Loucy (cell line): ENCODE data around the gene NSMCE1.

Experiments used
- H2AFZ ChIP-seq: fragments of 200-600 bp; sonication (generic); 2 replicates; pipeline ENCODE4 v1.6.0; 2016; ENCODE audit warnings: antibody characterized with exemption, mild to moderate bottlenecking, low read length, moderate library complexity
- H3F3A ChIP-seq: fragments of 200-600 bp; 2 replicates; pipeline ENCODE4 v1.6.0; 2016; ENCODE audit warnings: antibody characterized with exemption, low read depth, mild to moderate bottlenecking
- H3K27me3 ChIP-seq: fragments of 200-600 bp; sonication (generic); 2 replicates; pipeline ENCODE4 v1.6.1; 2014; ENCODE audit warnings: low read length, mild to moderate bottlenecking; ENCODE audit not compliant: insufficient read depth, poor library complexity, severe bottlenecking
- H3K36me3 ChIP-seq: fragments of 200-600 bp; sonication (generic); 2 replicates; pipeline ENCODE4 v1.6.1; 2016; ENCODE audit warnings: low read length; ENCODE audit not compliant: insufficient read depth
- H3K4me1 ChIP-seq: fragments of 200-600 bp; sonication (generic); 2 replicates; pipeline ENCODE4 v1.5.1; 2014; ENCODE audit warnings: low read length, mild to moderate bottlenecking; ENCODE audit not compliant: insufficient read depth, poor library complexity, severe bottlenecking
- H3K4me2 ChIP-seq: fragments of 200-600 bp; sonication (generic); 2 replicates; pipeline ENCODE4 v1.6.0; 2014; ENCODE audit warnings: antibody characterized with exemption, low read length, low read depth, mild to moderate bottlenecking; ENCODE audit not compliant: poor library complexity, severe bottlenecking
- H3K4me3 ChIP-seq: fragments of 200-600 bp; sonication (generic); 2 replicates; pipeline ENCODE4 v1.5.1; 2014; ENCODE audit warnings: low read length, mild to moderate bottlenecking, mixed read lengths; ENCODE audit not compliant: poor library complexity, severe bottlenecking
- H3K79me2 ChIP-seq: fragments of 200-600 bp; sonication (generic); 2 replicates; pipeline ENCODE4 v1.6.1; 2014; ENCODE audit warnings: low read length; ENCODE audit not compliant: insufficient read depth
- H3K9ac ChIP-seq: fragments of 200-600 bp; sonication (generic); 2 replicates; pipeline ENCODE4 v1.6.0; 2014; ENCODE audit warnings: mild to moderate bottlenecking, low read depth, low read length, moderate library complexity; ENCODE audit not compliant: poor library complexity, severe bottlenecking
- H3K9me2 ChIP-seq: fragments of 200-600 bp; sonication (generic); replicated peaks from 2 replicates; pipeline ENCODE4 v1.6.1; 2016; ENCODE audit warnings: low read depth, low read length, mixed read lengths
- H3K9me3 ChIP-seq: fragments of 200-600 bp; sonication (generic); 2 replicates; pipeline ENCODE4 v1.6.1; 2014; ENCODE audit warnings: mild to moderate bottlenecking, antibody characterized with exemption, low read length, low read depth; ENCODE audit not compliant: insufficient read depth
- H4K20me1 ChIP-seq: fragments of 200-600 bp; sonication (generic); 2 replicates; pipeline ENCODE4 v1.6.0; 2014; ENCODE audit warnings: antibody characterized with exemption, low read length, mild to moderate bottlenecking; ENCODE audit not compliant: insufficient read depth, poor library complexity, severe bottlenecking
- CTCF ChIP-seq: fragments of 200-600 bp; sonication (generic); conservative IDR thresholded peaks from 2 replicates; pipeline ENCODE4 v1.5.1; 2014; ENCODE audit warnings: mild to moderate bottlenecking, antibody characterized with exemption, low read length
- EZH2phosphoT487 ChIP-seq: fragments of 200-600 bp; IDR thresholded peaks from 2 replicates; pipeline ENCODE4 v1.6.1; 2018; ENCODE audit warnings: antibody characterized with exemption, mild to moderate bottlenecking, moderate library complexity, borderline replicate concordance

Gene NSMCE1

GRCh38 chr16:27240948-27241531, 27.5 kb downstream of the NSMCE1 start:
- H3K9ac ChIP-seq, result no peak overlapping the region
- H3K79me2 ChIP-seq, result no peaks in the 10 kb centered on the region
- H3K27me3 ChIP-seq, result no peaks in the 10 kb centered on the region
- H3K9me3 ChIP-seq, result no peaks in the 10 kb centered on the region
- H3F3A ChIP-seq, result peaks cover 3% of the 10 kb centered on the region; the same call in 1 of the 2 replicates
- no peak overlapping the region for H2AFZ ChIP-seq
- H3K4me2 ChIP-seq, result no peak overlapping the region
- H3K4me1 ChIP-seq, result peaks cover 33% of the 10 kb centered on the region
- H4K20me1 ChIP-seq, result no peaks in the 10 kb centered on the region
- H3K36me3 ChIP-seq, result no peaks in the 10 kb centered on the region
- TF ChIP-seq CTCF (no peak), EZH2phosphoT487 (no peak)
- H3K4me3 ChIP-seq, result no peak overlapping the region
- H3K9me2 ChIP-seq, result no peaks in the 10 kb centered on the region

GRCh38 chr16:27239906-27240655, 28.5 kb downstream of the NSMCE1 start:
- Histone ChIP-seq H3K79me2 (no peaks in the 10 kb centered on the region), H3K27me3 (no peaks in the 10 kb centered on the region), H3F3A (peaks cover 3% of the 10 kb centered on the region; the same call in 1 of the 2 replicates), H3K9me2 (no peaks in the 10 kb centered on the region), H2AFZ (no peak overlapping the region), H3K4me2 (no peak overlapping the region), H3K4me3 (no peak overlapping the region), H3K9ac (no peak overlapping the region), H3K9me3 (no peaks in the 10 kb centered on the region), H3K4me1 (peaks cover 43% of the 10 kb centered on the region), H3K36me3 (no peaks in the 10 kb centered on the region), H4K20me1 (no peaks in the 10 kb centered on the region)
- TF ChIP-seq CTCF (no peak), EZH2phosphoT487 (no peak)

GRCh38 chr16:27239026-27239425, 29.5 kb downstream of the NSMCE1 start:
- peaks cover 7% of the 10 kb centered on the region; the same call in 1 of the 2 replicates for H3F3A ChIP-seq
- no peak for TF ChIP-seq EZH2phosphoT487
- TF ChIP-seq CTCF, result no peak
- no peaks in the 10 kb centered on the region for H3K27me3 ChIP-seq
- no peak overlapping the region for H2AFZ ChIP-seq
- no peaks in the 10 kb centered on the region for H4K20me1 ChIP-seq
- peaks cover 52% of the 10 kb centered on the region for H3K4me1 ChIP-seq
- no peaks in the 10 kb centered on the region for H3K9me2 ChIP-seq
- H3K36me3 ChIP-seq, result no peaks in the 10 kb centered on the region
- H3K9me3 ChIP-seq, result no peaks in the 10 kb centered on the region
- H3K9ac ChIP-seq, result no peak overlapping the region
- no peak overlapping the region for H3K4me2 ChIP-seq
- H3K4me3 ChIP-seq, result no peak overlapping the region
- H3K79me2 ChIP-seq, result no peaks in the 10 kb centered on the region; the same call in 1 of the 2 replicates
